Measurements from ENCODE around the gene PHETA2.
"Not testable (repeated sequence)": the region's sequence is repeated elsewhere in the genome, so short reads cannot be mapped to it uniquely, and the experiment has no call there.

The PHETA2 gene

GRCh38 chr22:42101199-42101598, 27.2 kb downstream of the PHETA2 start:
- no peak for DNase-seq (ENCODE audit: low read depth in 2 of 3, low spot score in 1 of 3)

GRCh38 chr22:42104332-42104860, 30.3 kb downstream of the PHETA2 start:
- DNase-seq (ENCODE audit: low read depth in 2 of 3, low spot score in 1 of 3) = not testable (repeated sequence)

GRCh38 chr22:42108848-42109247, 34.8 kb downstream of the PHETA2 start:
- DNase-seq (ENCODE audit: low read depth in 2 of 3, low spot score in 1 of 3) = no peak

- DNase-seq (ENCODE audit: low read depth in 2 of 3, low spot score in 1 of 3) = no peak
Measured at GRCh38 chr22:42111798-42112197, 37.8 kb downstream of the PHETA2 start.

GRCh38 chr22:42112793-42113192, 38.7 kb downstream of the PHETA2 start:
- not testable (repeated sequence) for DNase-seq (ENCODE audit: low read depth in 2 of 3, low spot score in 1 of 3)

GRCh38 chr22:42114721-42115120, 40.7 kb downstream of the PHETA2 start:
- DNase-seq (ENCODE audit: low read depth in 2 of 3, low spot score in 1 of 3) = no peak

- not testable (repeated sequence) for DNase-seq (ENCODE audit: low read depth in 2 of 3, low spot score in 1 of 3)
Measured at GRCh38 chr22:42115420-42115830, 41.4 kb downstream of the PHETA2 start.

- DNase-seq (ENCODE audit: low read depth in 2 of 3, low spot score in 1 of 3) = no peak
Measured at GRCh38 chr22:42116848-42117424, 42.9 kb downstream of the PHETA2 start.

- peak in 1 of 3 donors; percentile 37 for DNase-seq (ENCODE audit: low read depth in 2 of 3, low spot score in 1 of 3)
Measured at GRCh38 chr22:42120231-42121021, 46.4 kb downstream of the PHETA2 start.

GRCh38 chr22:42123529-42123928, 49.5 kb downstream of the PHETA2 start:
- not testable (repeated sequence) for DNase-seq (ENCODE audit: low read depth in 2 of 3, low spot score in 1 of 3)

GRCh38 chr22:42127606-42128005, 53.6 kb downstream of the PHETA2 start:
- DNase-seq (ENCODE audit: low read depth in 2 of 3, low spot score in 1 of 3) = no peak

GRCh38 chr22:42128007-42128406, 54.0 kb downstream of the PHETA2 start:
- not testable (repeated sequence) for DNase-seq (ENCODE audit: low read depth in 2 of 3, low spot score in 1 of 3)

Data from stimulated activated CD4-positive, alpha-beta T cell treated with anti-CD3 and anti-CD28 coated beads, Interleukin-12 subunit alpha, Interleukin-12 subunit beta, amount 100 ng/mL, for 48 hours (primary cell).